Ureter (tissue), 1 donor: Measurements from ENCODE around the gene TAF15. TPM values are rescaled to one million over a fixed set of nuclear protein-coding genes. Genes with fewer than 3 reads are reported as not detected.

Source experiments
- DNase-seq: peaks from one replicate; pipeline ENCODE4 v3.0.0-alpha.2; 2020; ENCODE audit warnings: low spot score
- total RNA-seq: library from RNA; stranded (reverse); gene quantifications from one replicate; pipeline ENCODE4 v1.2.4, GENCODE V29; 2023
- donor health status: DM: yes; HTN: yes; CAD: no.

TAF15 gene
- total RNA-seq, 1 donor from 2014 or later = 269 TPM

DNA sequence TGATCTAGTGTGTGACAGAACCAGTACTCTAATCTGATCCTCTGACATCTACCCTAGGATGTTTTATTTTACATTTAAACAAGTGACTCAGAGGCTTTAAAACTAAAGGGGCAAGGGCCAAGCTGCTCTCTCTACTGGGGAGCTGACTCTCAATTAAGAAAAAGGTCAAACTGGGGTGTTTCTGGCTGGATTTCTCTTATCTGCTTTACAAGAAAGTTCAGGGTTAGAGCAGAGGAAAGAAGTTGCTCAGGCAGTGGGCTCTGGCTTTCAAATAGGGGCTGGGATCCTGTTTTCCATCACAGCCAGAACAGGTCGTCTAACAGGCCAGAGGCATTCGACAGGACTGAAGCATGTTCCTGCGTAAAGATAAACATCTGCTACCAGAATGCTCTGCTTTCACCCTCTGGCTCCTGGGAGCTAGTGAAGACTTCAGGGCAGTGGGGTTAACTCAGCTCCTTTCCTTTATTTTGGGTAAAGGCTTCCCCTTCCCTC lies 22.3 kb upstream of the TAF15 start:
- DNase-seq = no peak

DNA sequence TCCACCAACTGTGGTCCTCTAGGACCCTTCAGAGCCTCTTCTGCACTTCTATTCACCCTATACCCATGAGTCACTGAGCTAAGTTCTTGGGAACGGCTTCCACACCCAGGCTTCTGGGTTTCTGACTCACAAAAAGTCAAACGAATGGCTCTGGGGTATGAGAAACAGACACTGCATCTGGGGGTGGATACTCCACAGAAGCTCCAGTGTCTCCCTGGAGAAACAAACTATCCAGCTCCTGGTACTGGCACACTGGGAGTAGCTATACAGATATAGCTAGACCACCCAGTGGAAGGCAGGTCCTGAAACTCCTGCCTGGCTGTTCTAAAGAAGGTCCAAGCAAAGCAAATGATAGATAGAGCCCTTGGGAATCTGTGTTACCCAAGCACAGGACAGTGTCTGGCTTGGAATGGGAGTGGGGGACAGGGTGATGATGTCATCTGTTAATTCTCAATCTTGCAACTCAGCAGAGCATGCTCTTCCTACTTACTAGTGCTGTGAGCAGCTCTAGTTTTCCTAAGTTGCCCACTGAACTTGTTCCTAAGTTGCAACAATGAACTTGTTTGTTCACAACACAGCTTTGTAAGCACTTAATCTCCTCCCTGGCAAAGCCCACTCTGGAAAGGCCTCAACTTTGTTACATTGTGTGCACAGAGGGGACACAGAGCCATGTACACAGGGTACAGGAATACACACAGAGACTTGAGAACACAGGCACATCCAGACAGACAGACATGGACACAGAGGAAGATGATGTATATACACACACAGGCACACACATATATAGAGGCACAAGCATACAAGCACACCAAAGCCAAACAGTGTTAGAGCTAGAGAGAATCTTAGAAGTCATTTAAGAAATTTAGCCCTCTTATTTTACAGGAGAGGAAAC lies 20.6 kb upstream of the TAF15 start:
- DNase-seq = no peak

DNA sequence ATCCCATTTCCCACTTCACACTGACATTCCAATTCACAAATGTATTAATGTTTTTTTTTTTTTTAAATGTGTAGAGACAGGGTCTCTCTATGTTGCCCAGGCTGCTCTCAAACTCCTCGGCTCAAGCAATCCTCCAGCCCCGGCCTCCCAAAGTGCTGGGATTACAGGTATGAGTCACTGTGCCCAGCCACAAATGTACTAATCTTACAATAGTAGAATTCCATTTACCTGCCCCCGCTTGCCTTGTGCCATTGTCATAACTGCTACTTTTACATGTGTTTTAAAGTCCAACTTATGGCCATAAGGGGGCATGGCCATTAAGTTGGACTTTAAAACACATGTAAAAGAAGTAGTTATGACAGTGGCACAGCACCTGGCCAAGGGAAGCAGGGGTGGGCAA lies 18.4 kb upstream of the TAF15 start:
- no peak for DNase-seq

DNA sequence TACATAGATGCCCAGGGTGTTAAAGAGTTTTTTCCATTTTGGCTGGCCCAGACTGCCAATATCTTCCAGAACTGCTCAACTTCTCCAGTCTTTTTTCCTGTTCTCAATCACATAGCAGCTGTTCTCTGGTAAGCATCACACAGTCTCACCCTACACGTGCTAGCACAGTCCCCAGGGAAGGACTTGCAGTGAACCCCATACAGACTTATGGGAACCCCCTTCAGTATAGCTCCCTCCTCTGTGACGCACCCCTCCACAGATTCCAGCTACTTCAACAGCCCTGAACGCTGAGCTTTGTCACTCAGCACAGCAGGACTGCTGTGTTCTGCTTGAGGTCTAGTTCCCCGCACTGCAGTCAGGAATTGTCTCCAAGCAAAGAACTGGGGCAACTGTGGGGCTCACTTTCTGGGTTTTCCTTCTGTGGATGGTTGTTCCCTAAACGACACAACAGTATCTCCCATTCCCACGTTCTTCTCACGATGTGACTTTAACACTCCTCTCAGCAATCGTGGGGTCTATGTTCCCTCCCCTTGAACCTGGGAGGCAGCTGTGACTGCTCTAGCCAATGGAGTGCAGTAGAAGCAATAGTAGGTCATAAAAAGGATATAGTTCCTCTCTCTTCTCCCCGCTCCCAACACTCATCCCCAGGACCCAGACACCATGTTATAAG lies 17.5 kb upstream of the TAF15 start:
- DNase-seq = no peak

DNA sequence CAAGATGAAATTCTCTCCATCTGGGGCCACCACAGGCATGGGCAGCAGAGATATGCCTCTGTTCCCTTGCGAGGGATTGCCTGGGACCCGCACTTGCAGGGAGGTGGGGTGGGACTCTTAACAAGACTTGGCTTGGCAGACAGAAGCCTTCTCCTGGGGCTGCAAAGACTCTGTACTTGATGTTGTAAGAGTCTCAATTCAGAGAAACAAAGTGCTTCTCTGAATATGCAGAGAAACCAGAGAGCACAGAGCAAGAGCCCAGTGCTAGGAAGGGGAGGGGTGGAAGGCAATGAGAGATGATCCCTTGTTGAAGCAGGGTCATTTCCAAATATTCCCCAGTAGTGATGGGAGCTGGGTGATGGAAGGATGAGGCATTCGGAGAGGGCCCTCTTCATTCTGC lies 16.0 kb upstream of the TAF15 start:
- peak; percentile 19 for DNase-seq

DNA sequence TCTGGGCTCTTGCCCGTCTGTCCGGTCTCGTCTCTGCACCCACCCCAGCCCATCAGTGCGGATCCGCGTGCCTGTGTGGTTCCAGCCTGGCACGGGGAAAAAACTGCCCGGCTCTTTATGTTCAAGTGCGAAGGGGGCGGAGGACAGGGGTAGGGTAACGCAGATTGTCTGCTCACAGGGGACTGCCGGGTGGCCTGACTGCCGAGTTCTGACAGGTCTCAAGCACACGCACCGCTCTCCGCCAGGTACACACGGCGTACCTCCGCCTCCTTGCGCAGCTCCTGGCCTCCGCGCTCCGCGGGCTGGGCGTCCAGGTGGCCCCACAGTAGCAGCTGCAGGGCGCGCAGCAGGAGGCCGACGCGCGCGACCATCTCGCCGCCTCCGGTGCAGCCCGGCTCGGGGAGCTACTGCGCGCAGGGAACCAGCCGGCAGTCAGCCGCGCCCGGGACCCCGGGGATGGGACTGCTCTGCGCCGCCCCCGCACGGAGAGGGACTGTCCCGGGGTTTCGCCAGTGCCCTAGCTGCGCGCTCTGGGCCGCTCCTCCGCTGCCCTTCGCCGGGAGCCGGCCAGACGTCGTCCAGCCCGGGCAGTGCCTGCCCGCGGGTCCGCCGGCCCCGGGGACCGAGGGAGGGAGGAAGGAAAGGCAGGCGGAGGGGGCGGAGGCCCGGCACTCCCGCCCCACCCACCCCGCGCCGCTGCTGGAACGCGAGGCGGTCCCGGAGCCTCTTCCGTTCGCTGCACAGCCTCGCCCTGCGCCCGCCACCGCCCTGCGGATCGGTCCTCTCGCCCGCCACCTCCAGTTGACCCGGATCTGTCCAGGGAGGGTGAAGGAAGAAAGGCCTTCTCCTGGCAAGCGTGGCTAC lies 14.0 kb upstream of the TAF15 start, which contains the start of gene MMP28:
Gene MMP28 (minus strand): TSS at position 635 of the 864 bp plus-strand sequence. CDS start 264 bp downstream, at position 371.
- peak; percentile 68 for DNase-seq

DNA sequence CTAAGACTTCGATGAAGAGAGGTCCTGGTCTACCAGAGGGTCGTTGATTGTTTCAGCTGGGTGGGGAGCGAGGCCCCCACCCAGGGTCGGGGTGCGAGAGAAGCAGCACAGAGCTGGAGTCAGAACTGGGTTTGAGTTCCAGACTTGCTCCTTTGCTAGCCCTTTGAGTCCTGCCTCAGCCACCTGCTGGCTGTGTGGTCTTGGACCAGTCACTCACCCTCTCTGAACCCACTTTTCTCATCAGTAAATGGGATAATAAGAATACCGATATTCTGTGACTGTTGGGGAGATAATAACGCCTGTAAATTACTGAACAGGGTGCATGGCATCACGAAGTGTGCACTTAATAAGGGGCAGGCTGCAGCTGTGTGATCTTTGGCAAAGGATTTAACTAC lies 13.4 kb upstream of the TAF15 start:
- DNase-seq = no peak

DNA sequence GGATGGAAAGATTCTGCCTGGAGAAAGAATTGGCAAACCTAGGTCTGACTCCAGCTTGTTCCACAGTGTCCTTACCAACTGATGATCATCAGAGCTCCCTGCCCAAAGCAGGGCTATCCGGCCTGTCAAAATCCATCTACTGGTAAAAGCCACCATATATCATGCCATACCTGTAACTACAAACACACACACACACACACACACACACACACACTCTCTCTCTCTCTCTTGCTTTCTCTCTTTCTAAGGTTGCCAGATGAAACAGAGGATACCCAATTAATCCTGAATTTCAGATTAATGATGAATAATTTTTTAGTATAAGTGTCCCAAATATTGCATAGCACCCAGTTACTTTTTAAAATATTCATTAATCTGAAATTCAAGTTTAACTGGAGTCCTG lies 12.3 kb upstream of the TAF15 start:
- DNase-seq = peak; percentile 8

DNA sequence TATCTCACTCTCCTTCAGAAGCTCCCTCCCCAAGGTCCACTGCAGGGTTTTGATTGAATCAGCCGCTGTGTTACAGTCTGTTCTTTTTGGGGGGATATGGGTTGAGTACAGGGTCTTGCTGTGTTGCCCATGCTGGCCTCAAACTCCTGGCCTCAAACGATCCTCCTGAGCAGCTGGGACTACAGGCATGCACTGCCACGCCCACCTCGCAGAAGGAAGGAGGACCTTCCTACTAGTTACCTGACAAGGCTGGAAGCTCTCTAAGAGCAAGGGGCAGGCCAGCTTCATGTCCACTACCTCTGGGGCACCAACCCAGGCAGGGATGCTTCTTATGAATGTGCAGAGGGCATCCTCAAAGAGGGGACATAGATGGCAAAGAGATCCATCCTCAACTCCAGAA lies 11.9 kb upstream of the TAF15 start:
- peak; percentile 33 for DNase-seq

DNA sequence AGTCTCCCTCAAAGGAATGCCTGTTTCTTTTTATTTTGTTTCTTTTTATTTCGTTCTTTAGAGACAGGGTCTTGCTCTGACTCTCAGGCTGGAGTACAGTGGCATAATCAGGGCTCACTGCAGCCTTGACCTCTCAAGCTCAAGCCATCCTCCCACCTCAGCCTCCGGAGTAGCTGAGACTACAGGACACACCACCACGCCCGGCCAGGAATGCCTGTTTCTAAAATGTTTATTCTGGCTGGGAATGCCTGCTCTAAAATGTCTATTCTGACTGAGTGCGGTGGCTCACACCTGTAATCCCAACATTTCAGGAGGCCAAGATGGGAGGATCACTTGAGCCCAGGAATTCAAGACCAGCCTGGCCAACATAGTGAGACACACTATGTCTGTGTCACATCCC lies 11.4 kb upstream of the TAF15 start:
- no peak for DNase-seq

DNA sequence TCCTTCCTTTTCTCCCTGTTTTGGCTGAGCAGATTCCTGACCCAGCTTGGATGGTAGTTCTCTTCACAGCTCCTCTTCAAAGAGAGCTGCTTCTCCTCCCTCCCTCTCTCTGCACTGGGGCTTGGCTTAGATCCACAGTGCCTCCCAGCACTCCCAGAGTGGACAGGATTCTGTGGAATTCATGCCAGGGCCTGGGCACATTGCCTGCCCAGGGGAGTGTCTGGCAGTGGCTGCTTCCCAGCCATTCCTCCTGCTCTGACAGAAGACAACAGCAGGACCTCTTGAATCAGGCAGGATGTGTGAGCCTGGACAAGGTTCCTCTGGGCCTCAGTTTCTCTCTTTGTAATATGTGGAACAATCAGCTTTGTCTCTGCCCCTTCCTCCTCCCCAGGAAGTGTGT lies 9.3 kb upstream of the TAF15 start:
- peak; percentile 85 for DNase-seq

DNA sequence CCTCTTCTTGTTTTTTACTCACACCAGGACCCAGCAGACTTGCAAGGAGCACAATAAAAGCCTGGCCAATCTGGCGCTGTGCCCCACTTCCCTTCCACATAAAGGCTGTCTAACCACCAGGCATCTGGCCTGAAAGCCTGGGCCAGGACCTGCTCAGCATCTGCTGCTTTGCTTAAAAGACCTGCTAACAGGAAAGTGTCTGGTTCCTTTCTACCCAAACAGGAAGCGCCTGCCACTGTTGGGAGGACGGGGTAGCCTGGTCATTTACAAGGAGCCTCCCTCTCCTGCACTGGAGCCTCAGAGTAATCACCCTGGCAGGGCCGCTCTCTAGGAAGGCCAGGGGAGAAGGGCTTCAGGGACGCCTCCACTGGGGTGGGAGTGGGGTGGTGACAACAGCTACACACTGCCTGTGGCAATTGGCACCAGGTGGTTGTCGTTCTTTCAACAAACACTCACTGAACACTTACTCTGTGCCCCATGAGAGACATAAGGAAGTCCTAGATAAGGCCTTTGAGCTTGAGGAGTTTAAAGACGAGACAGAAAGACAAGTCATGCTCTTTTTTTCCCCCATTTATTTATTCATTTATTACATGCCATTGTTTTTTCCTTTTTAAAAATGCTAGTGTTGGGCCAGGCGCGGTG lies 7.6 kb upstream of the TAF15 start:
- peak; percentile 66 for DNase-seq

DNA sequence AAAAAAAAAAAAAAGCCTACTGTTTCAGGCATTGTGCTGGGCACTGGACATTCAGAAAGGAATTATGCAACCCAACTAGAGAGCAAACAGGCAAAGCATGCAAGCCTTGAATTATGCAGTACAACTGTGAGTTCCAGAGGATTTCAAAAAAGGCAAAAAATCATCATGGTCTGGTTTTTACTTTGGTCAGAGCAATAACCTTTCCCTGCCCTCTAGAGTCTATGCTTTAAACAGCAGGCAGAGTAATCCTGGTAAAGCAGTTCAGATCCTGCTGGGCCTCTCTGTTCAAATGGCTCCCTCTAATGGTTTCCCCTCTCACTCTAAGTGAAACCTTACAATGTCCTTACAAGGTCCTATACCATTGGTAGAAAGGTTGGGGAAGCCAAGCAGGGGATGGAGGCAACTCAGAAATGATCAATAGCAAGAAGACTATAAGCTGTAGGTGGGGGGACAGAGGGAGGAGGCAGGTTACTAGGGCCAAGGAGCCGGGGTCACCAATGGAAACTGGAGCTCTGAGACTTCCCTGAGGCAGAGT lies 4.6 kb upstream of the TAF15 start:
- peak; percentile 70 for DNase-seq

DNA sequence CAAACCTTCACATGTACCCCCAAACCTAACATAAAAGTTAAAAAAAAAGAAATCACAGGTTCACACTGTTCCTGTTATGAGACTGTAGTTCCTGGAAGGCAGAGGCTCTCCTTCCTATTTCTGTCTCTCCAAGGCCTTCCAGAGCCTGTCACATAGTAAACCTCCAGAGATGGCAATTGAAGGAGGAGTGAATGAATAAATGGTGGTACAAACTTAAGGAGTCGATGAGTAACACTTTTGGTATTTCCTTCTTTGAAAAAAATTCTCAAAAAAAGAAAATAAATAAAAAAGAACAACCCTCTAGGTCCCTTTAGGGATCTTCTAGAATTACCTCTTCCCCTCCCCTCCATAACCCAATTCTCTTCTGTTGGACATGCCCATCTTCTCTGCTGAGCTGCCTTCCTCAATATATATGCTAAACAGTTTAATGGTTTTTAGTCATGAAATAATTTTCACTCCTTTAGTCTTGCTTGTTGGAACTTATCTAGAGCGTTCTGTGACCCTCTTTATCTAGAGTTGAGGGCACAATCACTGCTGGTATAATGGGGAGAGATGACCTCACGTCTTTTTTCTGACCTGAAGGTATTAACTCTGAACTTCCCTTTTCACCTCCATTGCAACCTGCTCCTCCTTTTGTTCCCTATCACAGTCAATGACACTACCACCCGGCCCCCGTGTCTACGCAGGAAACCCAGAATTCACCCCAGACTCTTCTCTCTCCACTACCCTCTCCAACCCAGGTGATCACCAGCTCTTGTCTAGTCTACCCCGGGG lies 1.7 kb upstream of the TAF15 start:
- no peak for DNase-seq

DNA sequence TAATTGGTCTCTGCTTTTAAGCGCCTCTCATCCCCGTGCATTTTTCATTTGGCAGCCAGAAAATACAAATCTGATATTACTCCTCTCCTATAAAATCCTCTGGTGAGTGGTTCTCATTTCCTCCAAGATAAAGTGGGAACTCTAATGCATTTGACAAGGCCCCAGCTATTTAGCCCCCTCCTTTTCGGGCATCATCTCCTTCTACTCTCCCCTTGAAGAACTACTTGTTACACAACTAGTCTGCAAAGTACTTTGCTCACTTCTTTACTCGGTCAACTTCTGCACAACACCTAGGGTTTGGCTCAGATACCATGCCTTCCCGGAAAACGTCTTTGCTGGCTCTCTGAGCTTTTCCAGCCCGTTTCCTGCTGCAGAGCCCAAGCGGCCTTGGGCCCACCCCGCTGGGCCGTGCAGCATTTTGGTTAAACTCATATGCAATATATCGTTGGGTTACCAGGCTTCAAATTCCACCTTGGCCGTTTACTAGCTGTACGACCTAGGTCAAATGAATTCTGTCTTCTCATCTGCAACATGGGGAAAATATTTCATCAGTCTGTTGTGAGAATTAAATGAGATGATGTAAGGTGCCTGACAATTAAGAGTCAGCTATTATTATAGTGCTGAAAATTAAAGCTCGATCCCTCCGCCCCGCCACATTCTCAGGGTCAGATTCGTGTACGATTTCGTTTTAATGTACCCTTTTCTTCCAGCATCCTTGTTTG lies 883 bp upstream of the TAF15 start:
- no peak for DNase-seq

DNA sequence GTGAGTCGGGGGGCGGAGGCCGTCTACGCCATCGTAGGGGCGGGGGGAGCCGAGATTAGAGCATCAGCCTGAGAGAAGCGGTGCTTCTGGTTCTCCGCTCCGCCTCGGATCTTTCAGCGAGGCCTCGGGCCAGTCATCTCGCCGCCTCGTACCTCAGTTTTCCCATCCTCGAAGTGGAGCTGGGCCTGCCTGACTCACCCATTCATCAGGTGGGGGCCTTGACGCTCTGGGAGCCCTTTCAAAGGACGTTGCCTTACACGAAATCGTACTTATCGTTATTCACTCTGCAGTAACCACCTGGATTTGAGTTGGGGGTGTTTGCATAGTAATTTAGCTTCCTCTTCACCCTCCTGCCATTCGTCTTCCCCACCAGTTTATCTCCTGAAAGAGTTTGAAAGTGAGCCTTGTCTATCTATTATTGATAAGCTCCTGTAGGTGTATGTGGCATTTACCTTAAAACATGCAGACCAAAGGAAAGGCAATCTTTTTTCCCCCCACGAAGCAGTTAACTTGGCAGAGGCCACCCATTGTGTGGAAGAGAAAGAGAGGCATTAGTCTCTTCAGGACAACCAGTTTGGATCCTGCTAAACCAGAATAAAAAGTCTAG lies 674 bp downstream of the TAF15 start:
- DNase-seq = no peak

DNA sequence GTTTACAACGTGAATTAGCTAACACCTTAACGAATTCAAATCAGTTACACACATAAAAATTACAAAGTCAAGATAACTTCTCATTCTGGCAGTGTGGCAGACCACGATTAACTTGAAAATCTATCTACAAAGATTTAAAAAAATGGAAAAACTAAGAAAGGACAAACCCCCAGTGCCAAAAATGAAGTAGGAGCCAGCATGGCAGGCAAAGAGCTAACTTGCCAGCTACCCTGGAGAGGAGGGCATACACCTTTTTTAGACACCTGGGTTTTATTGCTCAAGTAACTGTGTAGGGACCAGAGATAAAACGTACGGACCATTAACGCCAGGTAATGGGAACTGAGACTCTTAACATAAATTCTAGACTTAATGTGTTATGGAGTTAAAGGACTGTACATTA lies 2.5 kb downstream of the TAF15 start:
- DNase-seq = no peak

DNA sequence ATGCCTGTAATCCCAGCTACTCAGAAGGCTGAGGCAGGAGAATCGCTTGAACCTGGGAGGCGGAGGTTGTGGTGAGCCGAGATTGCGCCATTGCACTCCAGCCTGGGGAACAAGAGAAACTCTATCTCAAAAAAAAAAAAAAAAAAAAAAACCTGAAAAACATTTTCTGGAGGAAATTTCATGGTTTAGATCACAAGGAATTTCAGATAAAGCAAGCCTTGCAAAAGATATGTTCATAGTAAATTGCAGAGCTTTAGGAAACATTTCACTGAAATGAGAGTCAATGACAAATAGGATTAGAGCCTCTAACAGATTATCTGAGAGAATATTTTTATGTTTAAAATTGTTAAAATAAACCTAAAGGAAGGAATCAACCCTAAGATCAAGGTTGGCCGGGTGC lies 3.2 kb downstream of the TAF15 start:
- DNase-seq = no peak

DNA sequence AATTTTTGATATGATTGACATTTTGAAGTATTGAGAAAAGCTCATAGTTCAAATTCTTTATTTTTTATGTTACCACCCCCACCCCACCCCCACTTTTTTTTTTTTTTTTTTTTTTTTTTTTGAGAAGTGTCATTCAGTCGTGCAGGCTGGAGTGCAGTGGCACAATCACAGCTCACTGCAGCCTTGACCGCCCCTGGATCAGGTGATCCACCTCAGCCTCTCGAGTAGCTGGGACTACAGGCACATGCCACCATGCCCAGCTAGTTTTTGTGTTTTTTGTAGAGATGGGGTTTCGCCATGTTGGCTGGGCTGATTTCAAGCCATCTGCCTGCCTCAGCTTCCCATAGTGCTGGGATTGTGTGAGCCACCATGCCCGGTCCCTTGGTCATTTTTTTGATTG lies 7.4 kb downstream of the TAF15 start:
- no peak for DNase-seq
